Vagina (tissue), 2 donors: ENCODE results near the gene GPC1. TPM values are rescaled to one million over a fixed set of nuclear protein-coding genes. Genes with fewer than 3 reads are reported as not detected.

ENCODE experiments used
- DNase-seq, 2 donors: peaks; one replicate each; pipeline ENCODE4 v3.0.0-alpha.2; 2017; ENCODE audit errors: extremely low spot score in 2 of 2
- H3K27ac ChIP-seq: fragments of 200-600 bp; sonication (generic); one replicate; pipeline ENCODE4 v1.5.1; 2019
- H3K27me3 ChIP-seq: fragments of 200-600 bp; sonication (generic); one replicate; pipeline ENCODE4 v1.5.1; 2019
- H3K36me3 ChIP-seq, 2 donors: fragments of 200-600 bp; sonication (generic); one replicate each; pipeline ENCODE4 v1.5.1; 2017 to 2019
- H3K4me1 ChIP-seq: fragments of 200-600 bp; sonication (generic); one replicate; pipeline ENCODE4 v1.5.1; 2019
- H3K4me3 ChIP-seq, 2 donors: fragments of 200-600 bp; sonication (generic); 1 replicate in 1 of 2; 2 replicates in 1 of 2; pipeline ENCODE4 v1.5.1; 2016 to 2019
- H3K9me3 ChIP-seq: fragments of 200-600 bp; sonication (generic); one replicate; pipeline ENCODE4 v1.5.1; 2019
- CTCF ChIP-seq, 3 experiments: fragments of 450-650 bp in 2 of 3; fragments of 200-600 bp in 1 of 3; sonication (generic) in 1 of 3; IDR thresholded peaks; one replicate each; pipeline ENCODE4 v1.5.1; 2017 to 2019; ENCODE audit warnings: antibody characterized with exemption in 3 of 3, mild to moderate bottlenecking in 2 of 3, moderate library complexity in 2 of 3
- POLR2A ChIP-seq, 2 donors: fragments of 450-650 bp; IDR thresholded peaks; one replicate each; pipeline ENCODE4 v1.6.1; 2017; ENCODE audit warnings: antibody characterized with exemption in 2 of 2, mild to moderate bottlenecking in 2 of 2, moderate library complexity in 2 of 2
- POLR2AphosphoS5 ChIP-seq, 2 donors: sonication (generic); formaldehyde crosslinking; IDR thresholded peaks; one replicate each; pipeline ENCODE4 v1.9.0; 2017; ENCODE audit warnings: antibody characterized with exemption in 2 of 2, mild to moderate bottlenecking in 2 of 2, low read depth in 1 of 2; ENCODE audit not compliant: insufficient read depth in 1 of 2
- intact Hi-C: fragments of 100-400 bp; cut with DNase I; formaldehyde crosslinking; loops from one replicate; pipeline ENCODE4 v1.15.1; 2023
- total RNA-seq: library from RNA; depleted of rRNA; stranded (reverse); fragments of >200 nt; gene quantifications from one replicate; pipeline ENCODE4 v1.2.3, GENCODE V29; 2016

The GPC1 gene
- total RNA-seq, 1 donor from 2014 or later = 73.2 TPM

- Histone ChIP-seq H3K9me3 (no peaks in the 10 kb centered on the region), H3K4me3 (no peak overlapping the region), H3K27me3 (no peaks in the 10 kb centered on the region), H3K27ac (no peak overlapping the region), H3K36me3 (no peaks in the 10 kb centered on the region), H3K4me1 (peaks cover 84% of the 10 kb centered on the region)
- TF ChIP-seq POLR2A (IDR thresholded peaks at IDR 0.05) = no peak
- TF ChIP-seq CTCF (IDR thresholded peaks at IDR 0.05) = no peak
- no peak for TF ChIP-seq POLR2AphosphoS5 (IDR thresholded peaks at IDR 0.05; ENCODE audit: insufficient read depth in 1 of 2, low read depth in 1 of 2)
- no peak for DNase-seq
- intact Hi-C loops = no loop called here
Observed at GRCh38 chr2:240446664-240447175, 11.3 kb downstream of the GPC1 start.

GRCh38 chr2:240447331-240447730, 11.9 kb downstream of the GPC1 start:
- Histone ChIP-seq H3K4me3 (no peak overlapping the region), H3K9me3 (no peaks in the 10 kb centered on the region), H3K27ac (no peak overlapping the region), H3K4me1 (peaks cover 84% of the 10 kb centered on the region), H3K27me3 (no peaks in the 10 kb centered on the region), H3K36me3 (no peaks in the 10 kb centered on the region)
- TF ChIP-seq POLR2A (IDR thresholded peaks at IDR 0.05) (no peak), POLR2AphosphoS5 (IDR thresholded peaks at IDR 0.05; ENCODE audit: insufficient read depth in 1 of 2, low read depth in 1 of 2) (no peak), CTCF (IDR thresholded peaks at IDR 0.05) (no peak)
- DNase-seq = no peak
- intact Hi-C loops = no loop called here

- TF ChIP-seq POLR2A (IDR thresholded peaks at IDR 0.05) (no peak), POLR2AphosphoS5 (IDR thresholded peaks at IDR 0.05; ENCODE audit: insufficient read depth in 1 of 2, low read depth in 1 of 2) (no peak), CTCF (IDR thresholded peaks at IDR 0.05) (no peak)
- Histone ChIP-seq H3K36me3 (no peaks in the 10 kb centered on the region), H3K4me3 (no peak overlapping the region), H3K27me3 (no peaks in the 10 kb centered on the region), H3K4me1 (peaks cover 79% of the 10 kb centered on the region), H3K9me3 (no peaks in the 10 kb centered on the region), H3K27ac (no peak overlapping the region)
- intact Hi-C loops = no loop called here
- DNase-seq = no peak
Observed at GRCh38 chr2:240447934-240448333, 12.5 kb downstream of the GPC1 start.

- Histone ChIP-seq H3K9me3 (no peaks in the 10 kb centered on the region), H3K27ac (no peak overlapping the region), H3K27me3 (no peaks in the 10 kb centered on the region), H3K4me3 (no peak overlapping the region), H3K36me3 (no peaks in the 10 kb centered on the region), H3K4me1 (peaks cover 73% of the 10 kb centered on the region)
- no peak for TF ChIP-seq POLR2A (IDR thresholded peaks at IDR 0.05)
- no peak for TF ChIP-seq POLR2AphosphoS5 (IDR thresholded peaks at IDR 0.05; ENCODE audit: insufficient read depth in 1 of 2, low read depth in 1 of 2)
- no peak for TF ChIP-seq CTCF (IDR thresholded peaks at IDR 0.05)
- DNase-seq = no peak
- intact Hi-C loops = no loop called here
Observed at GRCh38 chr2:240448387-240449274, 13.2 kb downstream of the GPC1 start.
